Kidney (tissue), 22 donors: ENCODE results near the gene GALP. TPM values are rescaled to one million over a fixed set of nuclear protein-coding genes. Genes with fewer than 3 reads are reported as not detected.
A peak's percentile ranks its signal among the peaks of the same experiment; 100 is the strongest.
"Not testable (repeated sequence)": the region's sequence is repeated elsewhere in the genome, so short reads cannot be mapped to it uniquely, and the experiment has no call there.

Experiments used
- DNase-seq, 5 donors: peaks; one replicate each; pipeline ENCODE4 v3.0.0-alpha.2; 2013 to 2020
- FAIRE-seq: peaks from 2 replicates; lab custom pipeline; 2012; peaks lifted over from hg19 to GRCh38; lab: Jason Lieb, UNC
- H3K27ac ChIP-seq, 2 donors: one replicate each; pipeline ENCODE4 v1.7.0; 2013; ENCODE audit warnings: low read depth in 2 of 2, low read length in 2 of 2, inconsistent platforms in 1 of 2
- H3K27me3 ChIP-seq: one replicate; pipeline ENCODE4 v1.7.1; 2013; ENCODE audit warnings: low read length, inconsistent platforms; ENCODE audit not compliant: control insufficient read depth, insufficient read depth
- H3K36me3 ChIP-seq, 3 donors: one replicate each; pipeline versions ENCODE4 v1.7.0 to v1.7.1; 2013; ENCODE audit warnings: low read length in 3 of 3, control low read depth in 1 of 3, inconsistent platforms in 1 of 3; ENCODE audit not compliant: insufficient read depth in 3 of 3, control insufficient read depth in 2 of 3
- H3K4me1 ChIP-seq, 3 donors: one replicate each; pipeline versions ENCODE4 v1.7.0 to v1.7.1; 2013; ENCODE audit warnings: low read length in 3 of 3, inconsistent platforms in 1 of 3, low read depth in 1 of 3; ENCODE audit not compliant: control insufficient read depth in 2 of 3, insufficient read depth in 2 of 3
- H3K4me3 ChIP-seq, 3 donors: one replicate each; pipeline versions ENCODE4 v1.7.0 to v1.8.1; 2013; ENCODE audit warnings: low read length in 3 of 3, control low read depth in 1 of 3, inconsistent platforms in 1 of 3
- H3K9ac ChIP-seq, 3 donors: one replicate each; pipeline versions ENCODE4 v1.7.0 to v1.7.1; 2013; ENCODE audit warnings: low read length in 3 of 3, control low read depth in 1 of 3, inconsistent platforms in 1 of 3
- H3K9me3 ChIP-seq, 3 donors: one replicate each; pipeline versions ENCODE4 v1.7.0 to v1.7.1; 2013; ENCODE audit warnings: low read length in 3 of 3, control low read depth in 1 of 3, inconsistent platforms in 1 of 3; ENCODE audit not compliant: control insufficient read depth in 2 of 3, insufficient read depth in 1 of 3
- intact Hi-C: fragments of 100-400 bp; cut with DNase I; formaldehyde crosslinking; loops from one replicate; pipeline ENCODE4 v1.11.1; 2022
- long read RNA-seq, 10 donors: library from polyadenylated mRNA in 1 of 10; unstranded in 1 of 10; transcript quantifications; one replicate each; pipeline ENCODE4 v2.0.0 and lab custom pipeline, GENCODE V29; 2021 to 2026
- polyA plus RNA-seq: library from polyadenylated mRNA; stranded (reverse); fragments of 350-450 nt; fragmentation: Illumina TruSeq; extraction: RNeasy Lipid Tissue Mini Kit (QIAGEN cat#74804); gene quantifications from one replicate; pipeline ENCODE4 v1.2.3, GENCODE V29; 2014; ENCODE audit warnings: low read depth, low replicate concordance; ENCODE audit not compliant: insufficient read depth
- total RNA-seq: library from RNA; stranded (reverse); fragmentation: NEBNext Ultra II Directional; extraction: Animal tissue kit (Norgen Biotek cat#: 25700); gene quantifications from one replicate; pipeline ENCODE4 v1.2.1, GENCODE V29; 2021
- TF ChIP-seq, protein P1 (sequence below): IDR thresholded peaks from 3 replicates; pipeline ENCODE4 v1.5.1; 2012; ENCODE audit warnings: mild to moderate bottlenecking, moderate library complexity, borderline replicate concordance; ENCODE audit not compliant: insufficient read depth; ENCODE audit errors: extremely low read depth
- donor health status: control.
- donor health status: control.
- donor health status: control.
- donor health status: control.
- donor health status: control.
- donor health status: DM: yes; HTN: yes; CAD: no.
- donor health status: Normal renal cell carcinoma (clear cell type).

The GALP gene
- total RNA-seq: not detected
- polyA plus RNA-seq: not detected
- long read RNA-seq, donor 1: 0 reads
- long read RNA-seq, donor 2: 0 reads
- long read RNA-seq, donor 3: 0 reads
- long read RNA-seq, donor 4: 0 reads
- long read RNA-seq, donor 5: 0 reads
- long read RNA-seq, donor 6: 0 reads
- long read RNA-seq, donor 7: 0 reads
- long read RNA-seq, donor 8: 0 reads
- long read RNA-seq, donor 9: 0 reads
- long read RNA-seq, donor 10: 0 reads

- H3K4me1 ChIP-seq, H3K36me3 ChIP-seq, H3K9ac ChIP-seq, H3K27ac ChIP-seq, H3K27me3 ChIP-seq, H3K9me3 ChIP-seq, FAIRE-seq, H3K4me3 ChIP-seq: not testable (repeated sequence)
- intact Hi-C loops: loop anchor here (10.0 kb wide), 1 partner anchor 101 kb away; no protein-coding TSS in a partner anchor
- DNase-seq: peak in 2 of 5 donors; percentile 39 to 49
These were observed at the start of gene GALP for GRCh38 chr19:56175861-56176307. GALP (plus strand) TSS chr19:56176008; CDS start chr19:56177109, 1,101 bp downstream.

DNA sequence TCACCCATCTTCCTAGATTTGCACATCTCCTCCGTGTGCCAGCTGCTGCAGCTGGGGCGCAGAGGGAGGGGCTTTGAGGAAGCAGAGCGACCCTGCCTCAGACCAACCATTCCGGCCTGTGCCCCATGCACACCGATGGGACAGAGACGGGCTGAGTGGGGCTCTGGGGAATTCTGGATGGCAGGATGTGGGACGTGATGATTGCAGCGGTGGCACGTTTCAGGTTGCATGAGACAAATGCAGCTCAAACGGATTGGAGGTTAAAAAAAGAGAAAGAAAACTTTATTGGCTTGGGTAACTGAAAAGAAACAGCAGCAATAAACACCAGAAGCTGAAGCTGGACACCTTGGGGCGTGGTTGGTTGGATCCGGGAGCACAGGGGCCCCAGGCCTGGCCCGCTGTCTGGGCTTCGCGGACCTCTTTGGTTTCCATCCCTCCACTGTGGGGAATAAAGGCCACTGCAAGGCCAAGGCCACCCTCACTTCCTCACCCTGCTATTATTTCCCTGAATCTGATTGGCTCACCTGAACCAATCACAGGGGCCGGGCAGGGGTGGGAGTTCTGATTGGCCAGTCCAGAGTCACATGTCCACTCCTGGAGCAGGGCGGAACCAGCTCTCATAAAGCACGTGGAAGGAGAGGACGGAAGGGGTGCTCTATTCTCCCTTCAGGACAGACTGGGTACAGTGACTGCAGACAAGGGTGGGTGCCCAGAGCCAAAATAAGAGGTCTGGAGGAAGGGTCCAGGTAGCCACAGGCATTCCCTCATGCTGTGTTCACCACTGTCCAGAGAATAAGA lies 48.6 kb upstream of the GALP start:
- no peak overlapping the region for H3K9ac ChIP-seq
- no peak for DNase-seq
- intact Hi-C loops: no loop called here

GRCh38 chr19:56130006-56130405 lies 45.8 kb upstream of the GALP start:
- Histone ChIP-seq H3K4me1 (peaks cover 0 to 2% (median 0%) of the 10 kb centered on the region in 3 donors), H3K4me3 (no peak overlapping the region), H3K9ac (no peak overlapping the region), H3K9me3 (no peaks in the 10 kb centered on the region), H3K27ac (no peak overlapping the region), H3K27me3 (no peaks in the 10 kb centered on the region), H3K36me3 (no peaks in the 10 kb centered on the region)
- TF ChIP-seq, protein P1, sequence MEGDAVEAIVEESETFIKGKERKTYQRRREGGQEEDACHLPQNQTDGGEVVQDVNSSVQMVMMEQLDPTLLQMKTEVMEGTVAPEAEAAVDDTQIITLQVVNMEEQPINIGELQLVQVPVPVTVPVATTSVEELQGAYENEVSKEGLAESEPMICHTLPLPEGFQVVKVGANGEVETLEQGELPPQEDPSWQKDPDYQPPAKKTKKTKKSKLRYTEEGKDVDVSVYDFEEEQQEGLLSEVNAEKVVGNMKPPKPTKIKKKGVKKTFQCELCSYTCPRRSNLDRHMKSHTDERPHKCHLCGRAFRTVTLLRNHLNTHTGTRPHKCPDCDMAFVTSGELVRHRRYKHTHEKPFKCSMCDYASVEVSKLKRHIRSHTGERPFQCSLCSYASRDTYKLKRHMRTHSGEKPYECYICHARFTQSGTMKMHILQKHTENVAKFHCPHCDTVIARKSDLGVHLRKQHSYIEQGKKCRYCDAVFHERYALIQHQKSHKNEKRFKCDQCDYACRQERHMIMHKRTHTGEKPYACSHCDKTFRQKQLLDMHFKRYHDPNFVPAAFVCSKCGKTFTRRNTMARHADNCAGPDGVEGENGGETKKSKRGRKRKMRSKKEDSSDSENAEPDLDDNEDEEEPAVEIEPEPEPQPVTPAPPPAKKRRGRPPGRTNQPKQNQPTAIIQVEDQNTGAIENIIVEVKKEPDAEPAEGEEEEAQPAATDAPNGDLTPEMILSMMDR: no peak
- no peak for FAIRE-seq
- no peak for DNase-seq
- intact Hi-C loops: no loop called here

More for the DNA sequence above, 48.6 kb upstream of the GALP start:
- H3K27ac ChIP-seq: no peak overlapping the region
- H3K4me3 ChIP-seq: no peak overlapping the region
- peaks cover 0 to under 1% (median 0%) of the 10 kb centered on the region in 3 donors for H3K4me1 ChIP-seq
- TF ChIP-seq, protein P1: no peak
- H3K36me3 ChIP-seq: no peaks in the 10 kb centered on the region
- H3K9me3 ChIP-seq: no peaks in the 10 kb centered on the region
- H3K27me3 ChIP-seq: no peaks in the 10 kb centered on the region
- FAIRE-seq: no peak

DNA sequence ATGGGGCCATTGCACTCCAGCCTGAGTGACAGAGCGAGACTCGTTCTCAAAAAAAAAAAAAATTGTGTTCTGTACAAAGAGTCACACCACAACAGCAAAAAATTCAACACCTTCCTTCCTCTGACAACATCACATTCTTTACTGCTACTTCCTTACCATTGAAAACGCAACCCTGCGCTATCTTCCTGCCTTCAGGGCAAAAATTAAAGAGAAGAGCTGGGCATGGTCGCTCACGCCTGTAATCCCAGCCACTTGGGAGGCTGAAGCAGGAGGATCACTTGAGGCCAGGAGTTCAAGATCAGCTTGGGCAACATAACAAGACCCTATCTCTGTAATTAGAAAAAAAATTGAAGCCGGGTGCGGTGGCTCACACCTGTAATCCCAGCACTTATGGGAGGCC lies 44.2 kb upstream of the GALP start:
- no peak for FAIRE-seq
- no peak for DNase-seq
- no peaks in the 10 kb centered on the region for H3K36me3 ChIP-seq
- H3K9me3 ChIP-seq: no peaks in the 10 kb centered on the region
- H3K27me3 ChIP-seq: no peaks in the 10 kb centered on the region
- H3K4me1 ChIP-seq: peaks cover 0 to 2% (median 0%) of the 10 kb centered on the region in 3 donors
- intact Hi-C loops: no loop called here
- H3K4me3 ChIP-seq: no peak overlapping the region
- no peak overlapping the region for H3K9ac ChIP-seq
- TF ChIP-seq, protein P1: no peak
- H3K27ac ChIP-seq: no peak overlapping the region
